ENCODE results near the gene IFT122. TPM values are rescaled to one million over a fixed set of nuclear protein-coding genes. Genes with fewer than 3 reads are reported as not detected.
"Not testable (repeated sequence)": the region's sequence is repeated elsewhere in the genome, so short reads cannot be mapped to it uniquely, and the experiment has no call there.

The IFT122 gene
- total and polyA plus RNA-seq, 10 donors: 5.2 to 31.3 (median 18.1) TPM

GRCh38 chr3:129473769-129474152, 33.7 kb downstream of the IFT122 start:
- intact Hi-C loops (cut with DNase I; ENCODE audit: low total_unique reads): no loop called here
- Histone ChIP-seq H3K27me3 (replicated peaks in 1 of 7) (no peaks in the 10 kb centered on the region), H3K4me3 (no peak overlapping the region), H3K4me1 (peaks cover 0 to 10% (median 2%) of the 10 kb centered on the region in 6 donors), H3K9me3 (no peaks in the 10 kb centered on the region), H3K36me3 (peaks cover 0 to 65% (median 16%) of the 10 kb centered on the region in 6 donors), H3K27ac (no peak overlapping the region)
- 60 to 94% (median 89%) methylated on average over 4 of the region's 4 CpGs for WGBS, 5 donors
- no peak for DNase-seq
- TF ChIP-seq POLR2A (IDR thresholded peaks at IDR 0.05) (no peak), CTCF (IDR thresholded peaks at IDR 0.05 in 8 of 11, conservative IDR thresholded peaks at IDR 0.05 in 3 of 11) (no peak), POLR2AphosphoS5 (IDR thresholded peaks at IDR 0.05) (no peak)

- Histone ChIP-seq H3K27me3 (replicated peaks in 1 of 7) (no peaks in the 10 kb centered on the region), H3K4me3 (no peak overlapping the region), H3K9me3 (no peaks in the 10 kb centered on the region), H3K4me1 (no peaks in the 10 kb centered on the region), H3K36me3 (peaks cover 0 to 65% (median 23%) of the 10 kb centered on the region in 6 donors), H3K27ac (no peak overlapping the region)
- intact Hi-C loops (cut with DNase I; ENCODE audit: low total_unique reads): no loop called here
- TF ChIP-seq POLR2AphosphoS5 (IDR thresholded peaks at IDR 0.05): no peak
- TF ChIP-seq CTCF (IDR thresholded peaks at IDR 0.05 in 8 of 11, conservative IDR thresholded peaks at IDR 0.05 in 3 of 11): no peak
- no peak for TF ChIP-seq POLR2A (IDR thresholded peaks at IDR 0.05)
- no peak for DNase-seq
- 89 to 98% (median 95%) methylated on average over 10 of the region's 10 CpGs for WGBS, 5 donors
Measured at GRCh38 chr3:129474984-129475804, 35.2 kb downstream of the IFT122 start.

GRCh38 chr3:129475863-129476262, 35.8 kb downstream of the IFT122 start:
- intact Hi-C loops (cut with DNase I; ENCODE audit: low total_unique reads): no loop called here
- DNase-seq: no peak
- TF ChIP-seq CTCF (IDR thresholded peaks at IDR 0.05 in 8 of 11, conservative IDR thresholded peaks at IDR 0.05 in 3 of 11) (no peak), POLR2A (IDR thresholded peaks at IDR 0.05) (no peak), POLR2AphosphoS5 (IDR thresholded peaks at IDR 0.05) (no peak)
- Histone ChIP-seq H3K4me1 (peaks cover 0 to 4% (median 0%) of the 10 kb centered on the region in 6 donors), H3K27ac (no peak overlapping the region), H3K36me3 (peaks cover 0 to 66% (median 23%) of the 10 kb centered on the region in 6 donors), H3K4me3 (no peak overlapping the region), H3K27me3 (replicated peaks in 1 of 7) (no peaks in the 10 kb centered on the region), H3K9me3 (no peaks in the 10 kb centered on the region)
- WGBS, 5 donors: 95 to 100% (median 98%) methylated on average over 3 of the region's 3 CpGs

- intact Hi-C loops (cut with DNase I; ENCODE audit: low total_unique reads): no loop called here
- H3K9me3 ChIP-seq: no peaks in the 10 kb centered on the region
- no peak overlapping the region for H3K27ac ChIP-seq
- H3K36me3 ChIP-seq: peaks cover 0 to 62% (median 23%) of the 10 kb centered on the region in 6 donors
- H3K27me3 ChIP-seq (replicated peaks in 1 of 7): no peaks in the 10 kb centered on the region
- WGBS, 5 donors: 88 to 95% (median 94%) methylated on average over 6 of the region's 6 CpGs
- H3K4me1 ChIP-seq: peaks cover 0 to 8% (median under 1%) of the 10 kb centered on the region in 6 donors
- DNase-seq: no peak
- no peak for TF ChIP-seq POLR2A (IDR thresholded peaks at IDR 0.05)
- no peak for TF ChIP-seq CTCF (IDR thresholded peaks at IDR 0.05 in 8 of 11, conservative IDR thresholded peaks at IDR 0.05 in 3 of 11)
- TF ChIP-seq POLR2AphosphoS5 (IDR thresholded peaks at IDR 0.05): no peak
- no peak overlapping the region for H3K4me3 ChIP-seq
Measured at GRCh38 chr3:129476586-129476985, 36.6 kb downstream of the IFT122 start.

GRCh38 chr3:129481225-129481765, 41.3 kb downstream of the IFT122 start:
- H3K9me3 ChIP-seq; H3K4me3 ChIP-seq; H3K27me3 ChIP-seq (replicated peaks in 1 of 7); DNase-seq; intact Hi-C loops (cut with DNase I; ENCODE audit: low total_unique reads): not testable (repeated sequence)
- 66 to 85% (median 74%) methylated on average over 4 to 9 of the region's 11 CpGs for WGBS, 5 donors
- Histone ChIP-seq H3K27ac (peak overlapping the region in 5 of 8 donors; percentile 20 to 71 (median 58)), H3K36me3 (peaks cover 0 to 91% (median 22%) of the 10 kb centered on the region in 6 donors), H3K4me1 (peaks cover 0 to 33% (median 4%) of the 10 kb centered on the region in 6 donors)

Measured in spleen (tissue), 11 donors.